ENCODE results near the gene FRMPD4. TPM values are rescaled to one million over a fixed set of nuclear protein-coding genes. Genes with fewer than 3 reads are reported as not detected.

FRMPD4 gene
- total and polyA plus RNA-seq, 2 experiments from 2014 or later, result 0.19 to 0.80 TPM

- TF ChIP-seq ZNF462 (CRISPR knock-in tag; IDR thresholded peaks at IDR 0.05) (no peak), POLR2AphosphoS5 (IDR thresholded peaks at IDR 0.05; ENCODE audit: low read depth) (no peak), ZNF331 (CRISPR knock-in tag; IDR thresholded peaks at IDR 0.05; ENCODE audit: low read depth) (no peak), STAT1 (IDR thresholded peaks at IDR 0.05; ENCODE audit: unreplicated experiment) (no peak), ETS1 (IDR thresholded peaks at IDR 0.05) (no peak), EZH2phosphoT487 (IDR thresholded peaks at IDR 0.05; ENCODE audit: unreplicated experiment) (no peak)
These were observed 252.0 kb downstream of the FRMPD4 start (continued) for GRCh38 chrX:12390301-12390700.

GRCh38 chrX:12396584-12396983 is 258.3 kb downstream of the FRMPD4 start:
- no peaks in the 10 kb centered on the region for H3K36me3 ChIP-seq (ENCODE audit: insufficient read depth)
- no peaks in the 10 kb centered on the region for H4K20me1 ChIP-seq (replicated peaks; ENCODE audit: insufficient read depth)
- no peak overlapping the region for H3K4me3 ChIP-seq
- no peak overlapping the region for H3K27ac Mint-ChIP-seq
- H3K4me1 Mint-ChIP-seq, result no peaks in the 10 kb centered on the region
- no peaks in the 10 kb centered on the region for H3K9me2 ChIP-seq (ENCODE audit: insufficient read depth)
- no peaks in the 10 kb centered on the region for H3K27me3 Mint-ChIP-seq (ENCODE audit: insufficient read depth, low read depth, poor library complexity)
- no peaks in the 10 kb centered on the region for H3K36me3 Mint-ChIP-seq (ENCODE audit: low read depth)
- ATAC-seq, result no peak
- no peak overlapping the region for H3K4me2 ChIP-seq
- no peak overlapping the region for H3K27ac ChIP-seq (ENCODE audit: low read depth)
- H3K4me1 ChIP-seq (ENCODE audit: insufficient read depth), result no peaks in the 10 kb centered on the region
- no peak overlapping the region for H2AFZ ChIP-seq
- H3K9me3 Mint-ChIP-seq, result no peaks in the 10 kb centered on the region
- no peak for DNase-seq (ENCODE audit: low spot score)
- no peaks in the 10 kb centered on the region for H3F3A ChIP-seq (replicated peaks; ENCODE audit: low read depth)
- no peaks in the 10 kb centered on the region for H3K27me3 ChIP-seq (ENCODE audit: insufficient read depth)
- H3K79me2 ChIP-seq (replicated peaks; ENCODE audit: insufficient read depth), result no peaks in the 10 kb centered on the region
- TF ChIP-seq EZH2phosphoT487 (IDR thresholded peaks at IDR 0.05; ENCODE audit: unreplicated experiment) (no peak), CREB1 (CRISPR knock-in tag; IDR thresholded peaks at IDR 0.05; ENCODE audit: low read depth) (no peak), POLR2AphosphoS5 (IDR thresholded peaks at IDR 0.05; ENCODE audit: low read depth) (no peak), ZNF331 (CRISPR knock-in tag; IDR thresholded peaks at IDR 0.05; ENCODE audit: low read depth) (no peak)
- H3K4me3 Mint-ChIP-seq, result no peak overlapping the region

Data from GM23338 (cell line).